NB4 (cell line): Measurements from ENCODE around the gene FOXA2.

ENCODE experiments used
- CTCF ChIP-seq: IDR thresholded peaks from one replicate; pipeline ENCODE4 v1.5.1; 2012; ENCODE audit warnings: low read depth, low read length
- MYC ChIP-seq: IDR thresholded peaks from 2 replicates; pipeline ENCODE4 v1.6.1; 2011; ENCODE audit warnings: low read depth, low read length
- POLR2A ChIP-seq: IDR thresholded peaks from 2 replicates; pipeline ENCODE4 v1.6.1; 2011; ENCODE audit warnings: mild to moderate bottlenecking; ENCODE audit not compliant: insufficient read length; ENCODE audit errors: extremely low read depth

GRCh38 chr20:22585786-22586493, 1.6 kb upstream of the FOXA2 start:
- TF ChIP-seq CTCF, result no peak
- TF ChIP-seq POLR2A, result no peak
- TF ChIP-seq MYC, result no peak
